GM21423 (cell line): ENCODE data around the gene HLA-DPB1.
"Not testable (repeated sequence)": the region's sequence is repeated elsewhere in the genome, so short reads cannot be mapped to it uniquely, and the experiment has no call there.

Source experiments
- ATAC-seq: cut with Tn5 transposase; IDR thresholded peaks from one replicate; pipeline ENCODE4 v1.9.1; 2021; ENCODE audit warnings: mild to moderate bottlenecking, moderate library complexity; ENCODE audit not compliant: unreplicated experiment

HLA-DPB1 gene

GRCh38 chr6:33075568-33076405, at the start of gene HLA-DPB1:
Gene HLA-DPB1, plus strand, starts transcription at chr6:33075990. Its CDS starts 52 bp downstream, at chr6:33076042.
- peak; percentile 73 for ATAC-seq

DNA sequence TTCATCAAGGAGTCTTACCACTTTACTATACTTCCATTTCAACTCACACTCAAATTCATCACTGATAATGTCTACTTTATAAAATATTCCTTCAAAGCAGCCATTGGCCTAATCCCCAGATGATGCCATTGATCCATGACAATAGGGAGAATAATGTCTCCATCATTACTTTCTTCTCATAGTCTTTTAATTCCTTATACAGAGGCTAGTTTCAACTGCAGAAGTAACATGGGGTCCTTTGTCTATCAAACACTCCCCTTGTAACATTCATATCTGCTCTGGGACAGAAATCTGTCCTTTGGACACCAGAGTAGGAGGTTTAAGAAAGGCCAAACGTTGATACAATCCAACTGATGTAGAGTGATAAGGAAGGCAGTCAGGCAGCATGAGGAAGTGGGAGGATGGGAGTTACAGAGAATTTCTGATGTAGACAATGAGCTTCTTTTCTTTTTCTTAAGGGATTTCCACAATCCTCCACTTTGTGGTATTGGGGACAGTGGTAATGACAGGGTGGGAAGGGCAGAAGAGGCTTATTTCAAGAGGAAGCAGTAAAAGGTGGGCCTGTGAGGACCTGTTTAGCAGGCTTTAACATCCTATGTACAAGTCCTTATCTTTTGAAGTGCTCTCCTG, 47.5 kb upstream of the HLA-DPB1 start:
- ATAC-seq: peak; percentile 3

- peak; percentile 70 for ATAC-seq
These were observed 46.2 kb upstream of the HLA-DPB1 start for GRCh38 chr6:33029328-33030184.

GRCh38 chr6:33030245-33030644, 45.5 kb upstream of the HLA-DPB1 start:
- no peak for ATAC-seq

GRCh38 chr6:33034554-33034953, 41.2 kb upstream of the HLA-DPB1 start:
- no peak for ATAC-seq

DNA sequence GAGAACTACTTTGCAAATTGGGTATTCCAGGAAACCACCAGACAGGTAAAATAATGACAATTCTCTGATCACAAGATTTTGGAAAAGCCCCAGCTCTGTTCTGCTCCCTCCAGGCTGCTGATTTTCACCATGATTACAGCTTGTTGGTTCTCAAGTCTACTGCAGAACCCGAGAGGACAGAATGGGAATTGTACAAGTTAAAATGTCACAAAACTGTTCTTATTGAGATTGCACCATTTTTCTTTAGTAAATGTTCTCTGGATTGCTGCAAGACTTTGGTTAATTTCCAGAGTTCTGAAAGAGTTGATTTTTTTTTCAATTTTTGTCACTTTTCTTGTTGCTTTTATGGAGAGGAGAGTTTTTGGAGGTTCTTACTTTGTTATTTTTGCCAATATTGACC, 39.3 kb upstream of the HLA-DPB1 start:
- no peak for ATAC-seq

- no peak for ATAC-seq
These were observed 35.6 kb upstream of the HLA-DPB1 start for GRCh38 chr6:33040157-33040556.

- no peak for ATAC-seq
These were observed 26.3 kb upstream of the HLA-DPB1 start for GRCh38 chr6:33049323-33050013.

DNA sequence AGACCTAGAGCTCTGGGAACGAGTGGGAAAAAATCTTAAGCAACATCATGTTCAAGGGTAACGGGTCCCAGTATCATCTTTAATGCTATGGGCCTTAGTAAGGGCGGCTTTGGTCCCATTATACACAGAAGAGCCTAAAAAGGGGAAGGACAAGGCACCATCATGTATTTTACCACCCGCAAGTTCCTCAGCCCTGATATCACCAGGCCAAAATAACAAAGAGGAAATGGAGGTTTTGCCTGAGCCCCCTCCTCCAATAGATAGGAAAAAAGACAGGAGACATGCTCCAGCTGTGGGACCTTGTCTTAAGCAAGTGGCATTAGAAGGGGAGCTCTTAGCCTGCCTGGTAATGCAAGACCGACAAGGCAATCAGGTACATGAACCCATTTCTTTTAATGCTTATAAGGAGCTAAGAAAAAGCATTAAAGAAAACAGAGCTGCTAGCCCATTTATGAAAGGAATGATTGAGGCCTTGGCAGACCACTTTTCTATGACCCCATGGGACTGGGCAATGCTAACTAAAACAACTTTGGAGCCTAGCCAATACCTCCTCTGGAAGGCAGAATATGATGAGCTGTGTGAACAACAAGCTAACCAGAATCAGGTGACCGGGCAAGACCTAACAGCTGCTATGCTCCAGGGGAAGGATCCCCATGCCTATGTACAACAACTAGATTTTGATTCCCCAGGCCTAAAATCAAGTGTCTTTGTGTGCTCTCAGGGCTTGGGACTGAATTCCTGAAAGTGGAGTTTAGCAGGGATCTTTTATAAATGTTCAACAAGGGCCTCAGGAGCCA, 25.6 kb upstream of the HLA-DPB1 start:
- ATAC-seq: no peak

DNA sequence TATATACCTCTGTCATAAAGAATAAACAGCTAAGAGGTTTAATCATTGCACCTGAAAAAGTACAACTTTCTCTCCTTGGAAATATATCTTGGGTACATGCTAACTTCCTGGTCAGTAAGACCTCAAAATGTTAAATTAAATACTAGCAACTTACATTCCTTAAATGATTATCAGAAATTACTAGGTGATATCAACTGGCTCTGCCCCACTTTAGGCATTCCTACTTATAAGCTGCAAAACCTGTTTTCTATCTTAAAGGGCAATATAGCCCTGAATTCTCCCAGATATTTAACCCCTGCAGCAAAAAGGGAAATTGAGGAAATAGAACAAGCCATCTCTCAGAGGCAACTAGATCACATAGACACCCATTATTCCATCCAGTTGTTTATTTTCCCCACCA, 23.2 kb upstream of the HLA-DPB1 start:
- ATAC-seq: no peak

DNA sequence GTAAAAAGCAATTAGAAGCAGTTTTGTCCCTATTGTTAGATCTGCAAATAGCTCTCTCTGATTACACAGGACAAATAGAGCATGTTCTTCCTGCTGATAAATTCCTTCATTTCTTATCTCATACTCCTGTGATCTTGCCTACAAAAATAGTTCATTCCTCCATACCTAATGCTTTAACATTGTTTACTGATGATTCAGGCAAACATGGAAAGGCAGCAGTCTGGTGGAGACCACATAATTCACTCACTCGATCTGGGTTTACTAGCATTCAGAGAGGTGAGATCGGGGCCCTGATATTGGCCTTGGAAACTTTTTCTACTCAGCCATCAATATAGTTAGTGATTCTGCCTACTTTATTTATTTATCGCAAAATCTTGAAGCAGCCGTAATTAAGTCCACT, 22.6 kb upstream of the HLA-DPB1 start:
- ATAC-seq: no peak

DNA sequence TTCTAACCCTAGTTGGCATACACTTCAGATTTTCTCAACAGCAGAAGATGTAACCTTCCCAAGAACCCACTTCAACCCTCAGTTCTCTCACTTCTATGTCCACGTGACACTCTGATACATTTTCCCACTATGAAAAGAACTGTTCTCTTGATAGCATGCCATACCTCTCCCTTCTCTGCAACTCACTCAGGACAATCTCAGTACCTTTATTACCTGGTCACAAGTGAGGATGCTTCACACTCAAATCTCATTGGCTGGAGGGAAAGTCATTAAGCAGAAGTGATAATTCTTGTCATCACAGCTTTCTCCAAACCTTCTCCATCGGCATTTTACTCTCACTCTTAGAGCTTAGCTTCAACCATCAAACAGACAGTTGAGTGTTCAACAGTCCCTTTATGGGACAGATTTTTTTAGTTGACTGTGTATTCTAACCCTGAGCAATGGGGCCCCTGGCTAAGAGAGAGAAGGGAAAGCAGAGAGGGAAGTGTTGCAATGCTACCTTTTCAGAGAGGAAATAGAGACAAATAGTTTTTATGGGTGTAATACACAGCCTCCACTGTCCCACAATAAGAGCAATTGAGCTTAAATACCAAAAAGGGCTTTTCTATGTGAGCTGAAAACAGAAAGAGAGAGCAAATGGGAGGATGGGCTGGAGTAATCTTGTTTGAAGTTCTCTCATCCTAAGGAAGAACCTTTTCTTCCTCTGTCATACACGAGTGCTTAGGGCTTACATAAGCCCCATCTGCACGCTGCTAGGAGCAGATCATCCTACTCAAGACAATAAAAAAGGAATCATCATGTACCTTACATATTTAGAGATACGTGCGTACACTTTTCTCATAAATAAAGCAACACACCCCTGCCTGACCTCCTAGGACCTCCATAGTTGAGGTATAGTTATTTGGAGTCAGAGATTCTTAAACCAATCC, 18.3 kb upstream of the HLA-DPB1 start:
- ATAC-seq: no peak

GRCh38 chr6:33061987-33062386, 13.8 kb upstream of the HLA-DPB1 start:
- no peak for ATAC-seq

GRCh38 chr6:33063435-33063834, 12.4 kb upstream of the HLA-DPB1 start:
- ATAC-seq: not testable (repeated sequence)

DNA sequence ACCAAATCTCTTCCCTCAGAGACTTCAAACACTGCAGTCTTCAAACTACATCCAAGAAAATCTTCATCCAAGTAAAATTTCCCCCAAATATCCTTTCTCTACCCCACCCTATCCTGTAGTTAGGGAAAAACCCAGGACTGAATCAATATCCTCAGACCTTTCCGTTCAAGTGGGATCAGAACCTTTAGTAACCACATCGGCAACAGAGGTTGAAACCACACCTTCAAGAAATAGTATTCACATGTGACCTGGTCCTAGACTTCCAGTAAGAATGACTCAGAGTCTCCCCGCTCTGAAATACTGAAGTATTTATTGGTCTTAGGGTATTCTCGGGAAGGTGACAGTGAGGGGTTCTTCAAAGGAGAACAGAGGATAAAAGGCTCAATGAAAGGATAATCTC, 11.1 kb upstream of the HLA-DPB1 start:
- no peak for ATAC-seq

GRCh38 chr6:33065312-33065711, 10.5 kb upstream of the HLA-DPB1 start:
- ATAC-seq: no peak

DNA sequence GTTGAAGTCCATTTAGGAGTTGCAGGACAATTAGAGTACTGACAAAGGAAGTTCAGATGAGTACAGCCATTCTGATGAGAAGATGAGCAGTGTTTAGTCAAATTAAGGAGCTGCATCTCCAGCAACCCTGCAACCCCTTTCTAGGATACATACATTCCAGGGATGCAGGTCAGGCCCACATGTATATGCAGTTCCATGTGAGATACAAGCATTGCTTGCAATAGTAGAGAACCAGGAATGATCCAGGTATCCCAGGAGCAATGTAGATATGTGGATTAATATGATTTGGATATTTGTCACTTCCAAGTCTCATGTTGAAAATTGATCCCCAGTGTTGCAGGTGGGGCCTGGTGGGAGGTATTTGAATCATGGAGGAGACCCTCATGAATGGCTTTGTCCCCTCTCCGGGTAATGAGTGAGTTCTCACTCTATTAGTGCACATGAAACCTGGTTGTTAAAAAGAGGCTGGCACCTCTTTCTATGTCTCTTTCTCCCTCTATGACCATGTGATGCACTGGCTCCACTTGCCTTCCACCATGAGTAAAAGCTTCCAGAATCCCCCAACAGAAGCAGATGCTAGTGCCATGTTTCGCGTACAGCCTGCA, 8.8 kb upstream of the HLA-DPB1 start:
- no peak for ATAC-seq

DNA sequence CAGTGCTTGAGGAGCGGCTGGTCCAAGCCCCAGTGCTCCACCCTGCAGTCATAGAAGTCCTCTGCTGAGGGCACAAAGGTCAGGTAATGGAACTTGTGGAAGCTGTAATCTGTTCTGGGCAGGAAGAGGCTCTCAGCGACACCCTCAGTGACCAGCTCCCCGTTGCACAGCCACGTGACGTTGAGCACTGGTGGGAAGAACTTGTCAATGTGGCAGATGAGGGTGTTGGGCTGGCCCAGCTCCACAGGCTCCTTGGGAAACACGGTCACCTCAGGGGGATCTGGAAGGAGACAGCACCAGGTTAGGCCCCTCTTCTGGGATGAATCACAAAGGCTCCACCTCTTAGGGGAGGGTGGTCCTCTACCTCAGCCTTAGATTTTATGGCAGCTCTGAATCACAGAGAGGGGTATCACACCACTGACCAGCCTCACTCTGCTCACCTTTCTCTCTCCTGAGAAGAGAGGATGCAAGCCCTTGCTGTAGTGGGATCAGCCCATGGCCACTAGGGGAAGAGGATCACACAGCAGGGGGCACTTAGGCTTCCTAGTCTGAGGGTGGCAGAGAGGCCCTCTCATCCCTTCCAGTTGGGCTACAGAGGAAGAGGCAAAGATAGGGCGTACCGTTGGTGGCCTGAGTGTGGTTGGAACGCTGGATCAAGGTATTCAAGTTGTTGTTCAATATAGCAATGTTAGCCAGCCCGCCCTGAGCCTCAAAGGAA, 6.6 kb upstream of the HLA-DPB1 start:
- ATAC-seq: no peak
